Activated CD8-positive, alpha-beta memory T cell treated with anti-CD3 and anti-CD28 coated beads, Interleukin-2, amount 50 U/mL, for 48 hours (primary cell): ENCODE results near the gene KRT81.
A peak's percentile ranks its signal among the peaks of the same experiment; 100 is the strongest.
"Not testable (repeated sequence)": the region's sequence is repeated elsewhere in the genome, so short reads cannot be mapped to it uniquely, and the experiment has no call there.

ENCODE experiments used
- DNase-seq: peaks from one replicate; pipeline ENCODE4 v3.0.0-alpha.2; 2020

KRT81 gene

GRCh38 chr12:52316701-52317100 lies 25.4 kb upstream of the KRT81 start:
- peak; percentile 33 for DNase-seq

- peak; percentile 20 for DNase-seq
Observed at GRCh38 chr12:52316290-52316689, 25.0 kb upstream of the KRT81 start.

- DNase-seq: peak; percentile 66
Observed at GRCh38 chr12:52315721-52316120, 24.4 kb upstream of the KRT81 start.

- peak; percentile 43 for DNase-seq
Observed at GRCh38 chr12:52314511-52314910, 23.2 kb upstream of the KRT81 start.

- peak; percentile 39 for DNase-seq
Observed at GRCh38 chr12:52313926-52314325, 22.6 kb upstream of the KRT81 start.

- peak; percentile 20 for DNase-seq
Observed at GRCh38 chr12:52313461-52313860, 22.1 kb upstream of the KRT81 start.

- no peak for DNase-seq
Observed at GRCh38 chr12:52312086-52312485, 20.8 kb upstream of the KRT81 start.

- no peak for DNase-seq
Observed at GRCh38 chr12:52311285-52311648, 19.9 kb upstream of the KRT81 start.

- DNase-seq: no peak
Observed at GRCh38 chr12:52310622-52311284, 19.4 kb upstream of the KRT81 start.

GRCh38 chr12:52308806-52309425 lies 17.6 kb upstream of the KRT81 start:
- DNase-seq: no peak

- peak; percentile 80 for DNase-seq
Observed at GRCh38 chr12:52307836-52308805, 16.8 kb upstream of the KRT81 start.

- DNase-seq: no peak
Observed at GRCh38 chr12:52306731-52307130, 15.4 kb upstream of the KRT81 start.

- DNase-seq: no peak
Observed at GRCh38 chr12:52305921-52306705, 14.8 kb upstream of the KRT81 start.

GRCh38 chr12:52304941-52305411 lies 13.6 kb upstream of the KRT81 start:
- DNase-seq: not testable (repeated sequence)

- DNase-seq: not testable (repeated sequence)
Observed at GRCh38 chr12:52302242-52302914, 11.0 kb upstream of the KRT81 start.

GRCh38 chr12:52301721-52302120 lies 10.4 kb upstream of the KRT81 start:
- DNase-seq: not testable (repeated sequence)

- no peak for DNase-seq
Observed at GRCh38 chr12:52300796-52301691, 9.7 kb upstream of the KRT81 start.

GRCh38 chr12:52298677-52299190 lies 7.4 kb upstream of the KRT81 start:
- no peak for DNase-seq

GRCh38 chr12:52296572-52297215 lies 5.4 kb upstream of the KRT81 start:
- DNase-seq: no peak

- DNase-seq: no peak
Observed at GRCh38 chr12:52295663-52296062, 4.3 kb upstream of the KRT81 start.
